Osteoblast (primary cell): ENCODE data around the gene MAMDC2. TPM values are rescaled to one million over a fixed set of nuclear protein-coding genes. Genes with fewer than 3 reads are reported as not detected.

ENCODE experiments used
- DNase-seq: peaks from one replicate; pipeline ENCODE4 v3.0.0; 2011; ENCODE audit warnings: low spot score, mixed read lengths; ENCODE audit not compliant: insufficient read length; ENCODE audit errors: missing footprints
- H2AFZ ChIP-seq: 2 replicates; pipeline ENCODE4 v1.6.0; 2011; ENCODE audit warnings: mild to moderate bottlenecking, low read length
- H3K27ac ChIP-seq: 2 replicates; pipeline ENCODE4 v1.5.1; 2011; ENCODE audit warnings: mild to moderate bottlenecking, low read depth, low read length, moderate library complexity
- H3K27me3 ChIP-seq: 2 replicates; pipeline ENCODE4 v1.6.0; 2012; ENCODE audit warnings: mild to moderate bottlenecking, control low read depth, inconsistent platforms, low read length, moderate library complexity; ENCODE audit not compliant: insufficient read depth
- H3K36me3 ChIP-seq: 2 replicates; pipeline ENCODE4 v1.5.1; 2011; ENCODE audit warnings: mild to moderate bottlenecking, low read length, control low read depth, moderate library complexity; ENCODE audit not compliant: insufficient read depth
- H3K4me1 ChIP-seq: 2 replicates; pipeline ENCODE4 v1.5.1; 2011; ENCODE audit warnings: mild to moderate bottlenecking, low read length, control low read depth, moderate library complexity; ENCODE audit not compliant: insufficient read depth
- H3K4me2 ChIP-seq: 2 replicates; pipeline ENCODE4 v1.6.0; 2011; ENCODE audit warnings: mild to moderate bottlenecking, low read length; ENCODE audit not compliant: insufficient read depth
- H3K4me3 ChIP-seq: fragments of 200-600 bp; sonication (generic); 3 replicates; pipeline ENCODE4 v1.5.1; 2012; ENCODE audit warnings: mild to moderate bottlenecking, low read length, inconsistent platforms; ENCODE audit not compliant: insufficient read depth
- H3K79me2 ChIP-seq: 2 replicates; pipeline ENCODE4 v1.6.0; 2012; ENCODE audit warnings: mild to moderate bottlenecking, low read length, control low read depth, inconsistent platforms; ENCODE audit not compliant: insufficient read depth
- H3K9me3 ChIP-seq: 2 replicates; pipeline ENCODE4 v1.5.1; 2011; ENCODE audit warnings: low read depth, low read length, control low read depth
- H4K20me1 ChIP-seq: 2 replicates; pipeline ENCODE4 v1.6.0; 2012; ENCODE audit warnings: mild to moderate bottlenecking, low read length, control low read depth; ENCODE audit not compliant: insufficient read depth
- CTCF ChIP-seq: IDR thresholded peaks from 2 replicates; pipeline ENCODE4 v1.5.1; 2011; ENCODE audit warnings: mild to moderate bottlenecking, low read depth, low read length, moderate library complexity; ENCODE audit errors: extremely low read depth
- total RNA-seq: library from RNA; depleted of rRNA; stranded (reverse); fragments of >200 nt; gene quantifications from 2 replicates; pipeline ENCODE4 v1.2.3, GENCODE V29; 2012

The MAMDC2 gene
- total RNA-seq, 1 donor, result 1.4 TPM

DNA sequence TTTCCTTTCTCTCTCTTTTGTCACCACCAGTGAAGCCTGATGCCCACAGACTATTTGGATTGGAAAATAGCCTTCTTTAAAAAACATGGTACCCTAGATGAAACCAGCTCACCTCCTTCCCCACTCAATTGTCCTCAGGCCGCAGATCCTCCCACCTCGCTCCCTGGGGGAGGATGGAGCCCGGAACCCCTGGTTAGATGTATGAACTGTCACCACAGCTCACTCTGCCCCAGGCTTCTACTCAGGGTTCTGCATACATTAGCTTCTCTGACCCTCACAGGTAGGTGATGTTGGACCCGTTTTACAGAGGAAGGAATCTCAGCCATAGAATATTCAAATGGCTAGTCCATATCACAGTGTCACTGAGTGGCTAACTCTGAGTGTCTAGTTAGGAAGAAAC lies 1.8 kb downstream of the MAMDC2 start:
- H3K4me1 ChIP-seq, result peaks cover 29% of the 10 kb centered on the region
- DNase-seq, result peak; percentile 25
- H3K4me3 ChIP-seq, result no peak overlapping the region
- H3K27me3 ChIP-seq, result no peaks in the 10 kb centered on the region
- no peak overlapping the region for H3K4me2 ChIP-seq
- H3K9me3 ChIP-seq, result no peaks in the 10 kb centered on the region
- H2AFZ ChIP-seq, result no peak overlapping the region
- H3K27ac ChIP-seq, result no peak overlapping the region
- H3K79me2 ChIP-seq, result no peaks in the 10 kb centered on the region
- H4K20me1 ChIP-seq, result no peaks in the 10 kb centered on the region
- H3K36me3 ChIP-seq, result no peaks in the 10 kb centered on the region
- no peak for TF ChIP-seq CTCF

DNA sequence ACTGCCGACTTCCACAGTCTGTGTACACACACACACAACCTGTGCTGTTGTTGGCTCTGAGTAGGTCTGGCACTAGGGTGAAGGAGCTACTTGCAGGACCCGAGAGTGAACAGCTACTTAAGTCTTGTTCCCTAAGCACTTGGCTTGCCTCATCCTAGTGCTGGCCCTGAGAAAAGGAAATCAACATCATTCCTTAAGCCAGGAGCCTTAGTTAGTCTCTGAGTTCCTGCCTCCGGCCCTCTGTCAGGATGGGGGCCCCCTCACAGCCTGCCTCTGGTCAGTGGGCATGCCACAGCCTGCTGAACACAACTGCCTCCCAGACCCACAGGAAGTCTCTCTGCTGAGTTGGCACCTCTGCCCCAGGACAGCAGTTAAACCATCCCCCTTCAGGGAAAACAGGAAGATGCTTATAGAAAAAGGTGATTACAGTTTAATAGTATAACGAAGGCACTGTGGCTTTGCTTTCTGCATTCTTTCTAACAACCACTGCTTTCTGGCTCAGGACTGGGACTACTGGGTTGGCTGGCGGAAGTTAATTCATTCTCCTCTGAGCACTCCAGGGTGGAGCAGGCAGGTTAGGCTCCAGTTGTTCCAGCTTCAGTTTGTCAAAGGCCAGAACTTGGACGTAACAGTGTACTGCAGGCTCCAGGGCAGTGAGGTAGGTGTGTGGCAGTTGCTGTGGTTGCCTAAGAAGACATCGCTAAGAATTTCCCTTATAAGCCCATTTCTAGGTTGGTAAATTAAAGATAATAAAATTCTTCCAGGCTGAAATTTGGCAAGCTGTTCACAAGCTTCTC lies 2.8 kb downstream of the MAMDC2 start:
- no peaks in the 10 kb centered on the region for H3K27me3 ChIP-seq
- H3K4me3 ChIP-seq, result no peak overlapping the region
- DNase-seq, result peak; percentile 39
- H3K9me3 ChIP-seq, result no peaks in the 10 kb centered on the region
- no peak overlapping the region for H3K27ac ChIP-seq
- H3K4me2 ChIP-seq, result no peak overlapping the region
- no peak for TF ChIP-seq CTCF
- H4K20me1 ChIP-seq, result no peaks in the 10 kb centered on the region
- peaks cover 29% of the 10 kb centered on the region for H3K4me1 ChIP-seq
- no peaks in the 10 kb centered on the region for H3K36me3 ChIP-seq
- H3K79me2 ChIP-seq, result no peaks in the 10 kb centered on the region
- no peak overlapping the region for H2AFZ ChIP-seq

- no peak overlapping the region for H2AFZ ChIP-seq
- no peak overlapping the region for H3K4me3 ChIP-seq
- peak; percentile 92 for DNase-seq
- H3K36me3 ChIP-seq, result no peaks in the 10 kb centered on the region
- no peaks in the 10 kb centered on the region for H3K79me2 ChIP-seq
- no peaks in the 10 kb centered on the region for H4K20me1 ChIP-seq
- peak overlapping the region; percentile 13 for H3K27ac ChIP-seq
- H3K27me3 ChIP-seq, result no peaks in the 10 kb centered on the region
- peaks cover 25% of the 10 kb centered on the region for H3K4me1 ChIP-seq
- TF ChIP-seq CTCF, result no peak
- no peaks in the 10 kb centered on the region for H3K9me3 ChIP-seq
- peak overlapping the region; percentile 14 for H3K4me2 ChIP-seq
Observed at GRCh38 chr9:70049236-70049635, 5.6 kb downstream of the MAMDC2 start.

GRCh38 chr9:70049672-70050271 lies 6.1 kb downstream of the MAMDC2 start:
- H3K9me3 ChIP-seq, result no peaks in the 10 kb centered on the region
- peaks cover 24% of the 10 kb centered on the region for H3K4me1 ChIP-seq
- no peaks in the 10 kb centered on the region for H3K36me3 ChIP-seq
- H3K79me2 ChIP-seq, result no peaks in the 10 kb centered on the region
- H2AFZ ChIP-seq, result no peak overlapping the region
- peak overlapping the region; percentile 14 for H3K4me2 ChIP-seq
- DNase-seq, result peak; percentile 88
- H3K27me3 ChIP-seq, result no peaks in the 10 kb centered on the region
- no peaks in the 10 kb centered on the region for H4K20me1 ChIP-seq
- TF ChIP-seq CTCF, result no peak
- no peak overlapping the region for H3K4me3 ChIP-seq
- H3K27ac ChIP-seq, result peak overlapping the region; percentile 13
